Measurements from ENCODE around the gene GGA1. TPM values are rescaled to one million over a fixed set of nuclear protein-coding genes. Genes with fewer than 3 reads are reported as not detected.
"Not testable (repeated sequence)": the region's sequence is repeated elsewhere in the genome, so short reads cannot be mapped to it uniquely, and the experiment has no call there.

GGA1 gene
- total RNA-seq, 2 donors from 2014 or later = 59.9 to 61.2 TPM

GRCh38 chr22:37650463-37651136 is 42.0 kb downstream of the GGA1 start:
- Histone ChIP-seq H3K9me3 (no peaks in the 10 kb centered on the region), H3K36me3 (no peaks in the 10 kb centered on the region), H3K27me3 (replicated peaks; ENCODE audit: insufficient read depth) (no peaks in the 10 kb centered on the region), H3K4me3 (no peak overlapping the region), H3K27ac (no peak overlapping the region), H3K4me1 (ENCODE audit: control insufficient read depth in 1 of 2, low read depth in 2 of 2) (no peaks in the 10 kb centered on the region)
- DNase-seq (ENCODE audit: low spot score) = no peak
- no peak for TF ChIP-seq CTCF (IDR thresholded peaks at IDR 0.05)
- ATAC-seq (ENCODE audit: insufficient number of reproducible peaks, low FRiP score, low read depth) = no peak

GRCh38 chr22:37654563-37655251 is 46.1 kb downstream of the GGA1 start:
- H3K27ac ChIP-seq = no peak overlapping the region

GRCh38 chr22:37655252-37655563 is 46.6 kb downstream of the GGA1 start:
- no peak overlapping the region for H3K4me3 ChIP-seq
- H3K4me1 ChIP-seq (ENCODE audit: control insufficient read depth in 1 of 2, low read depth in 2 of 2) = peaks cover 7 to 19% of the 10 kb centered on the region in 2 donors
- no peak for ATAC-seq (ENCODE audit: insufficient number of reproducible peaks, low FRiP score, low read depth)
- no peak for DNase-seq (ENCODE audit: low spot score)
- no peaks in the 10 kb centered on the region for H3K27me3 ChIP-seq (replicated peaks; ENCODE audit: insufficient read depth)
- TF ChIP-seq CTCF (IDR thresholded peaks at IDR 0.05) = no peak
- no peak overlapping the region for H3K27ac ChIP-seq
- no peaks in the 10 kb centered on the region for H3K9me3 ChIP-seq
- H3K36me3 ChIP-seq = no peaks in the 10 kb centered on the region

More at GRCh38 chr22:37654563-37655251, 46.1 kb downstream of the GGA1 start:
- ATAC-seq (ENCODE audit: insufficient number of reproducible peaks, low FRiP score, low read depth) = no peak
- H3K27me3 ChIP-seq (replicated peaks; ENCODE audit: insufficient read depth) = no peaks in the 10 kb centered on the region
- peaks cover 6 to 14% of the 10 kb centered on the region in 2 donors for H3K4me1 ChIP-seq (ENCODE audit: control insufficient read depth in 1 of 2, low read depth in 2 of 2)
- H3K36me3 ChIP-seq = no peaks in the 10 kb centered on the region
- no peak for DNase-seq (ENCODE audit: low spot score)
- no peak for TF ChIP-seq CTCF (IDR thresholded peaks at IDR 0.05)
- H3K9me3 ChIP-seq = no peaks in the 10 kb centered on the region
- no peak overlapping the region for H3K4me3 ChIP-seq

GRCh38 chr22:37656583-37656982 is 47.9 kb downstream of the GGA1 start:
- H3K4me1 ChIP-seq (ENCODE audit: control insufficient read depth in 1 of 2, low read depth in 2 of 2) = peaks cover 11 to 33% of the 10 kb centered on the region in 2 donors
- not testable (repeated sequence) for H3K9me3 ChIP-seq; H3K27ac ChIP-seq; H3K27me3 ChIP-seq (replicated peaks; ENCODE audit: insufficient read depth); DNase-seq (ENCODE audit: low spot score); ATAC-seq (ENCODE audit: insufficient number of reproducible peaks, low FRiP score, low read depth); H3K36me3 ChIP-seq; H3K4me3 ChIP-seq

- Histone ChIP-seq H3K4me1 (ENCODE audit: control insufficient read depth in 1 of 2, low read depth in 2 of 2) (peaks cover 11 to 39% of the 10 kb centered on the region in 2 donors), H3K27me3 (replicated peaks; ENCODE audit: insufficient read depth) (no peaks in the 10 kb centered on the region), H3K4me3 (peak overlapping the region; percentile 71), H3K9me3 (no peaks in the 10 kb centered on the region), H3K27ac (peak overlapping the region; percentile 81 to 83), H3K36me3 (no peaks in the 10 kb centered on the region)
- TF ChIP-seq CTCF (IDR thresholded peaks at IDR 0.05) = no peak
- no peak for ATAC-seq (ENCODE audit: insufficient number of reproducible peaks, low FRiP score, low read depth)
- no peak for DNase-seq (ENCODE audit: low spot score)
Measured at GRCh38 chr22:37657590-37658132, 49.0 kb downstream of the GGA1 start.
